Astrocyte (in vitro differentiated cells and primary cell): ENCODE results near the gene RGCC. TPM values are rescaled to one million over a fixed set of nuclear protein-coding genes. Genes with fewer than 3 reads are reported as not detected.

ENCODE experiments used
- DNase-seq: peaks from one replicate; pipeline ENCODE4 v3.0.0-alpha.2; 2010; ENCODE audit warnings: low read depth
- FAIRE-seq: peaks from 2 replicates; lab custom pipeline; 2011; peaks lifted over from hg19 to GRCh38; lab: Jason Lieb, UNC
- H2AFZ ChIP-seq: 2 replicates; pipeline ENCODE4 v1.6.0; 2012; ENCODE audit warnings: low read depth, low read length, inconsistent platforms
- H3K27ac ChIP-seq: 2 replicates; pipeline ENCODE4 v1.5.1; 2011; ENCODE audit warnings: low read depth, low read length, inconsistent platforms
- H3K27me3 ChIP-seq: 2 replicates; pipeline ENCODE4 v1.6.0; 2011; ENCODE audit warnings: low read length, inconsistent platforms; ENCODE audit not compliant: insufficient read depth
- H3K36me3 ChIP-seq: 2 replicates; pipeline ENCODE4 v1.5.1; 2011; ENCODE audit warnings: low read length, inconsistent platforms; ENCODE audit not compliant: insufficient read depth
- H3K4me1 ChIP-seq: 2 replicates; pipeline ENCODE4 v1.5.1; 2011; ENCODE audit warnings: low read length, inconsistent platforms; ENCODE audit not compliant: insufficient read depth
- H3K4me2 ChIP-seq: 2 replicates; pipeline ENCODE4 v1.6.0; 2012; ENCODE audit warnings: low read length, inconsistent platforms
- H3K4me3 ChIP-seq: 2 replicates; pipeline ENCODE4 v1.5.1; 2011; ENCODE audit warnings: low read depth, mild to moderate bottlenecking, low read length, inconsistent platforms; ENCODE audit not compliant: insufficient read depth
- H3K79me2 ChIP-seq: 2 replicates; pipeline ENCODE4 v1.6.0; 2012; ENCODE audit warnings: mild to moderate bottlenecking, low read length, inconsistent platforms; ENCODE audit not compliant: insufficient read depth
- H3K9ac ChIP-seq: 2 replicates; pipeline ENCODE4 v1.6.0; 2012; ENCODE audit warnings: mild to moderate bottlenecking, low read length, inconsistent platforms
- H3K9me3 ChIP-seq: 2 replicates; pipeline ENCODE4 v1.5.1; 2012; ENCODE audit warnings: low read depth, mild to moderate bottlenecking, low read length, inconsistent platforms; ENCODE audit not compliant: insufficient read depth
- H4K20me1 ChIP-seq: 2 replicates; pipeline ENCODE4 v1.6.0; 2012; ENCODE audit warnings: low read length, inconsistent platforms; ENCODE audit not compliant: insufficient read depth
- H3K27ac Mint-ChIP-seq: one replicate; pipeline ENCODE4 v1.8.0; 2021; ENCODE audit warnings: mild to moderate bottlenecking, mixed read lengths; ENCODE audit not compliant: unreplicated experiment
- H3K27me3 Mint-ChIP-seq: one replicate; pipeline ENCODE4 v1.8.0; 2021; ENCODE audit warnings: low read depth, mixed read lengths; ENCODE audit not compliant: unreplicated experiment
- H3K36me3 Mint-ChIP-seq: one replicate; pipeline ENCODE4 v1.8.0; 2021; ENCODE audit warnings: low read depth, mixed read lengths; ENCODE audit not compliant: unreplicated experiment
- H3K4me1 Mint-ChIP-seq: one replicate; pipeline ENCODE4 v1.8.0; 2021; ENCODE audit warnings: low read depth, mixed read lengths; ENCODE audit not compliant: unreplicated experiment
- H3K4me3 Mint-ChIP-seq: one replicate; pipeline ENCODE4 v1.8.0; 2021; ENCODE audit warnings: mild to moderate bottlenecking, moderate library complexity, mixed read lengths; ENCODE audit not compliant: unreplicated experiment
- H3K9me3 Mint-ChIP-seq: one replicate; pipeline ENCODE4 v1.8.0; 2021; ENCODE audit warnings: mild to moderate bottlenecking, mixed read lengths; ENCODE audit not compliant: unreplicated experiment
- CTCF ChIP-seq: IDR thresholded peaks from 2 replicates; pipeline ENCODE4 v1.5.1; 2011; ENCODE audit warnings: low read depth, mild to moderate bottlenecking, inconsistent platforms, low read length, moderate library complexity; ENCODE audit not compliant: insufficient read depth
- EZH2 ChIP-seq: IDR thresholded peaks from 2 replicates; pipeline ENCODE4 v1.6.1; 2012; ENCODE audit warnings: mild to moderate bottlenecking, low read length, inconsistent platforms; ENCODE audit not compliant: insufficient read depth
- total RNA-seq: library from RNA; stranded (reverse); gene quantifications from 2 replicates; pipeline ENCODE4 v1.2.1, GENCODE V29; 2021

RGCC gene
- total RNA-seq, 1 donor from 2014 or later, result 1.2 TPM

GRCh38 chr13:41495044-41495443, 37.7 kb downstream of the RGCC start:
- no peak overlapping the region for H3K4me3 ChIP-seq
- FAIRE-seq, result no peak
- no peaks in the 10 kb centered on the region for H3K79me2 ChIP-seq
- no peak overlapping the region for H3K4me3 Mint-ChIP-seq
- no peak overlapping the region for H3K4me2 ChIP-seq
- H4K20me1 ChIP-seq, result no peaks in the 10 kb centered on the region
- no peak for TF ChIP-seq EZH2
- TF ChIP-seq CTCF, result no peak
- H2AFZ ChIP-seq, result no peak overlapping the region
- no peak for DNase-seq
- H3K4me1 Mint-ChIP-seq, result peaks cover 16% of the 10 kb centered on the region
- H3K36me3 ChIP-seq, result no peaks in the 10 kb centered on the region
- no peak overlapping the region for H3K27ac Mint-ChIP-seq
- no peaks in the 10 kb centered on the region for H3K36me3 Mint-ChIP-seq
- H3K27me3 ChIP-seq, result peaks cover 2% of the 10 kb centered on the region
- H3K4me1 ChIP-seq, result peaks cover 6% of the 10 kb centered on the region
- H3K27me3 Mint-ChIP-seq, result peaks cover 15% of the 10 kb centered on the region
- H3K9ac ChIP-seq, result no peak overlapping the region
- H3K9me3 Mint-ChIP-seq, result no peaks in the 10 kb centered on the region
- no peak overlapping the region for H3K27ac ChIP-seq
- H3K9me3 ChIP-seq, result no peaks in the 10 kb centered on the region

GRCh38 chr13:41496420-41497234, 39.3 kb downstream of the RGCC start:
- Mint-ChIP-seq H3K9me3 (no peaks in the 10 kb centered on the region), H3K27ac (no peak overlapping the region), H3K4me3 (no peak overlapping the region), H3K4me1 (peaks cover 18% of the 10 kb centered on the region), H3K36me3 (no peaks in the 10 kb centered on the region), H3K27me3 (peaks cover 15% of the 10 kb centered on the region)
- TF ChIP-seq EZH2, result no peak
- TF ChIP-seq CTCF, result no peak
- Histone ChIP-seq H2AFZ (no peak overlapping the region), H3K79me2 (no peaks in the 10 kb centered on the region), H3K27ac (no peak overlapping the region), H3K36me3 (no peaks in the 10 kb centered on the region), H3K9me3 (no peaks in the 10 kb centered on the region), H3K9ac (no peak overlapping the region), H4K20me1 (no peaks in the 10 kb centered on the region), H3K4me3 (no peak overlapping the region), H3K4me2 (no peak overlapping the region), H3K27me3 (peaks cover 2% of the 10 kb centered on the region), H3K4me1 (peaks cover 6% of the 10 kb centered on the region)
- FAIRE-seq (no peak), DNase-seq (peak; percentile 72)

- Histone ChIP-seq H2AFZ (no peak overlapping the region), H3K79me2 (no peaks in the 10 kb centered on the region), H3K9me3 (no peaks in the 10 kb centered on the region), H3K27ac (no peak overlapping the region), H3K27me3 (peaks cover 2% of the 10 kb centered on the region), H4K20me1 (no peaks in the 10 kb centered on the region), H3K4me1 (peaks cover 6% of the 10 kb centered on the region), H3K4me2 (no peak overlapping the region), H3K4me3 (no peak overlapping the region), H3K36me3 (no peaks in the 10 kb centered on the region), H3K9ac (no peak overlapping the region)
- H3K4me3 Mint-ChIP-seq, result no peak overlapping the region
- no peaks in the 10 kb centered on the region for H3K36me3 Mint-ChIP-seq
- DNase-seq (no peak), FAIRE-seq (no peak)
- H3K4me1 Mint-ChIP-seq, result peaks cover 18% of the 10 kb centered on the region
- H3K27ac Mint-ChIP-seq, result no peak overlapping the region
- no peaks in the 10 kb centered on the region for H3K9me3 Mint-ChIP-seq
- H3K27me3 Mint-ChIP-seq, result peaks cover 13% of the 10 kb centered on the region
- no peak for TF ChIP-seq CTCF
- no peak for TF ChIP-seq EZH2
Measured at GRCh38 chr13:41497436-41497835, 40.1 kb downstream of the RGCC start.
